ENCODE data around the gene MVD. TPM values are rescaled to one million over a fixed set of nuclear protein-coding genes. Genes with fewer than 3 reads are reported as not detected.
A peak's percentile ranks its signal among the peaks of the same experiment; 100 is the strongest.

MVD gene
- total and polyA plus RNA-seq, 10 of the 15 experiments (the other 5 are each of a cell fraction or from before 2014, with no cell fraction given), result 5.0 to 147 (median 65.0) TPM

- DNase-seq (ENCODE audit: low read depth, low spot score), result no peak
- Histone ChIP-seq H3K9ac (ENCODE audit: control insufficient read depth, insufficient read depth, low read length) (no peak overlapping the region), H3K36me3 (ENCODE audit: control insufficient read depth in 2 of 2, insufficient read depth in 2 of 2, low read length in 1 of 2) (0 out of 4 replicates have a peak, but pooled peaks cover 0 to 4% of the 10 kb centered on the region in 2 experiments), H2AFZ (ENCODE audit: control insufficient read depth, low read depth, low read length) (no peak overlapping the region), H3K79me2 (ENCODE audit: control insufficient read depth, insufficient read depth, low read length) (no peaks in the 10 kb centered on the region), H4K20me1 (ENCODE audit: control insufficient read depth, insufficient read depth) (no peaks in the 10 kb centered on the region; the same call in 1 of the 2 replicates), H3K9me3 (replicated peaks; ENCODE audit: control insufficient read depth, insufficient read depth, low read length) (no peaks in the 10 kb centered on the region; the same call in 2 of the 3 replicates), H3K4me1 (ENCODE audit: control insufficient read depth, insufficient read depth, low read length) (peaks cover 20% of the 10 kb centered on the region), H3K4me2 (ENCODE audit: control insufficient read depth, insufficient read depth) (peak overlapping the region; percentile 13; the same call in 1 of the 2 replicates), H3K27ac (ENCODE audit: control insufficient read depth, insufficient read depth) (no peak overlapping the region), H3K4me3 (no peak overlapping the region), H3K27me3 (replicated peaks in 1 of 2; ENCODE audit: control insufficient read depth in 2 of 2, insufficient read depth in 2 of 2, low read length in 1 of 2) (peaks cover 13 to 18% of the 10 kb centered on the region in 2 experiments)
- ChIA-PET RAD21 (ENCODE audit: unreplicated experiment) (no interaction called here), CTCF (no interaction called here), POLR2A (interaction anchor here (0.5 to 1.7 kb wide), 4 partner anchors 9 to 64 kb away, joined by 3 to 6 read pairs (median 4); no protein-coding TSS in a partner anchor), SMC1A (ENCODE audit: uncharacterized antibody, unreplicated experiment) (no interaction called here)
- peak; percentile 78 for TF ChIP-seq SUZ12 (IDR thresholded peaks at IDR 0.05; ENCODE audit: unreplicated experiment)
- no peak for TF ChIP-seq FOS (IDR thresholded peaks at IDR 0.05; ENCODE audit: borderline replicate concordance, extremely low read depth, insufficient read length)
- TF ChIP-seq, protein P1, sequence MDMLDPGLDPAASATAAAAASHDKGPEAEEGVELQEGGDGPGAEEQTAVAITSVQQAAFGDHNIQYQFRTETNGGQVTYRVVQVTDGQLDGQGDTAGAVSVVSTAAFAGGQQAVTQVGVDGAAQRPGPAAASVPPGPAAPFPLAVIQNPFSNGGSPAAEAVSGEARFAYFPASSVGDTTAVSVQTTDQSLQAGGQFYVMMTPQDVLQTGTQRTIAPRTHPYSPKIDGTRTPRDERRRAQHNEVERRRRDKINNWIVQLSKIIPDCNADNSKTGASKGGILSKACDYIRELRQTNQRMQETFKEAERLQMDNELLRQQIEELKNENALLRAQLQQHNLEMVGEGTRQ (IDR thresholded peaks at IDR 0.05; ENCODE audit: borderline replicate concordance, low read depth, low read length), result no peak
- TF ChIP-seq, protein P2, sequence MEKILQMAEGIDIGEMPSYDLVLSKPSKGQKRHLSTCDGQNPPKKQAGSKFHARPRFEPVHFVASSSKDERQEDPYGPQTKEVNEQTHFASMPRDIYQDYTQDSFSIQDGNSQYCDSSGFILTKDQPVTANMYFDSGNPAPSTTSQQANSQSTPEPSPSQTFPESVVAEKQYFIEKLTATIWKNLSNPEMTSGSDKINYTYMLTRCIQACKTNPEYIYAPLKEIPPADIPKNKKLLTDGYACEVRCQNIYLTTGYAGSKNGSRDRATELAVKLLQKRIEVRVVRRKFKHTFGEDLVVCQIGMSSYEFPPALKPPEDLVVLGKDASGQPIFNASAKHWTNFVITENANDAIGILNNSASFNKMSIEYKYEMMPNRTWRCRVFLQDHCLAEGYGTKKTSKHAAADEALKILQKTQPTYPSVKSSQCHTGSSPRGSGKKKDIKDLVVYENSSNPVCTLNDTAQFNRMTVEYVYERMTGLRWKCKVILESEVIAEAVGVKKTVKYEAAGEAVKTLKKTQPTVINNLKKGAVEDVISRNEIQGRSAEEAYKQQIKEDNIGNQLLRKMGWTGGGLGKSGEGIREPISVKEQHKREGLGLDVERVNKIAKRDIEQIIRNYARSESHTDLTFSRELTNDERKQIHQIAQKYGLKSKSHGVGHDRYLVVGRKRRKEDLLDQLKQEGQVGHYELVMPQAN (conservative IDR thresholded peaks at IDR 0.05), result no peak
- no TSS peak for BruUV-seq (replicated peaks)
- in situ Hi-C loops (cut with MboI) (no loop called here), intact Hi-C loops (cut with micrococcal nuclease; ENCODE audit: unreplicated experiment) (no loop called here)
- ATAC-seq, result peak; percentile 23
- no peak for FAIRE-seq
- 3% methylated on average over 45 of the region's 45 CpGs for WGBS (ENCODE audit: insufficient coverage, insufficient replicate concordance, low lambda C conversion rate, missing lambda C conversion rate)
These were observed 23.5 kb downstream of the MVD start for GRCh38 chr16:88639231-88640038.

All from GM12878 (cell line).